Endodermal cell (in vitro differentiated cells): Measurements from ENCODE around the gene HLA-DQB1. TPM values are rescaled to one million over a fixed set of nuclear protein-coding genes. Genes with fewer than 3 reads are reported as not detected.
A peak's percentile ranks its signal among the peaks of the same experiment; 100 is the strongest.

ENCODE experiments used
- DNase-seq: peaks from one replicate; pipeline ENCODE4 v3.0.0-alpha.2; 2017
- H3K27ac ChIP-seq: 2 replicates; pipeline ENCODE4 v1.5.1; 2013; ENCODE audit warnings: mild to moderate bottlenecking, low read depth, low read length, moderate library complexity
- H3K27me3 ChIP-seq: 2 replicates; pipeline ENCODE4 v1.6.1; 2013; ENCODE audit warnings: mild to moderate bottlenecking, low read length, moderate library complexity; ENCODE audit not compliant: insufficient read depth, control insufficient read depth, poor library complexity, severe bottlenecking
- H3K36me3 ChIP-seq: 2 replicates; pipeline ENCODE4 v1.7.0; 2013; ENCODE audit warnings: mild to moderate bottlenecking, low read length, moderate library complexity; ENCODE audit not compliant: control insufficient read depth, insufficient read depth
- H3K4me1 ChIP-seq: one replicate; pipeline ENCODE4 v1.7.0; 2013; ENCODE audit warnings: low read length; ENCODE audit not compliant: control insufficient read depth, insufficient read depth
- H3K4me3 ChIP-seq: 2 replicates; pipeline ENCODE4 v1.5.1; 2013; ENCODE audit warnings: mild to moderate bottlenecking, low read length, moderate library complexity
- H3K9ac ChIP-seq: 2 replicates; pipeline ENCODE4 v1.6.1; 2013; ENCODE audit warnings: mild to moderate bottlenecking, low read length, moderate library complexity; ENCODE audit not compliant: poor library complexity, severe bottlenecking; ENCODE audit errors: extremely low read depth
- H3K9me3 ChIP-seq: 2 replicates; pipeline ENCODE4 v1.6.1; 2013; ENCODE audit warnings: mild to moderate bottlenecking, low read length, moderate library complexity; ENCODE audit not compliant: control insufficient read depth
- H3K27ac Mint-ChIP-seq: 2 replicates; pipeline ENCODE4 v1.8.0; 2020; ENCODE audit warnings: mixed read lengths
- H3K27me3 Mint-ChIP-seq: 2 replicates; pipeline ENCODE4 v1.8.0; 2021; ENCODE audit warnings: mild to moderate bottlenecking, mixed read lengths; ENCODE audit not compliant: insufficient read depth
- H3K36me3 Mint-ChIP-seq: 2 replicates; pipeline ENCODE4 v1.8.0; 2020; ENCODE audit warnings: low read depth, mixed read lengths
- H3K4me1 Mint-ChIP-seq: 2 replicates; pipeline ENCODE4 v1.8.0; 2020; ENCODE audit warnings: mixed read lengths
- H3K4me3 Mint-ChIP-seq: 2 replicates; pipeline ENCODE4 v1.8.0; 2020; ENCODE audit warnings: mild to moderate bottlenecking, moderate library complexity, mixed read lengths
- H3K9me3 Mint-ChIP-seq: 2 replicates; pipeline ENCODE4 v1.8.0; 2020; ENCODE audit warnings: mild to moderate bottlenecking, mixed read lengths
- WGBS, 2 experiments: methylation state at CpG; one replicate each; pipeline versions ENCODE4 v1.1.5 to v1.1.7; 2013; ENCODE audit warnings: missing lambda C conversion rate in 2 of 2, mixed read lengths in 1 of 2; ENCODE audit not compliant: insufficient coverage in 1 of 2, insufficient read length in 1 of 2; 5-methylcytosine and 5-hydroxymethylcytosine counted together
- total RNA-seq, 2 donors: library from RNA; stranded (reverse); fragmentation: NEBNext Ultra II Directional in 1 of 2; extraction: Animal tissue kit (Norgen Biotek cat#: 25700) in 1 of 2; gene quantifications; 2 replicates in 1 of 2; 3 replicates in 1 of 2; pipeline ENCODE4 v1.2.1, GENCODE V29; 2021
- TF ChIP-seq, protein P1 (sequence below): fragments of 200-600 bp; sonication (generic); conservative IDR thresholded peaks from 2 replicates; pipeline ENCODE4 v1.5.0; 2021; ENCODE audit warnings: antibody characterized with exemption, mild to moderate bottlenecking

Gene HLA-DQB1
- total RNA-seq, 2 donors from 2014 or later, result 2.2 to 11.1 TPM

DNA sequence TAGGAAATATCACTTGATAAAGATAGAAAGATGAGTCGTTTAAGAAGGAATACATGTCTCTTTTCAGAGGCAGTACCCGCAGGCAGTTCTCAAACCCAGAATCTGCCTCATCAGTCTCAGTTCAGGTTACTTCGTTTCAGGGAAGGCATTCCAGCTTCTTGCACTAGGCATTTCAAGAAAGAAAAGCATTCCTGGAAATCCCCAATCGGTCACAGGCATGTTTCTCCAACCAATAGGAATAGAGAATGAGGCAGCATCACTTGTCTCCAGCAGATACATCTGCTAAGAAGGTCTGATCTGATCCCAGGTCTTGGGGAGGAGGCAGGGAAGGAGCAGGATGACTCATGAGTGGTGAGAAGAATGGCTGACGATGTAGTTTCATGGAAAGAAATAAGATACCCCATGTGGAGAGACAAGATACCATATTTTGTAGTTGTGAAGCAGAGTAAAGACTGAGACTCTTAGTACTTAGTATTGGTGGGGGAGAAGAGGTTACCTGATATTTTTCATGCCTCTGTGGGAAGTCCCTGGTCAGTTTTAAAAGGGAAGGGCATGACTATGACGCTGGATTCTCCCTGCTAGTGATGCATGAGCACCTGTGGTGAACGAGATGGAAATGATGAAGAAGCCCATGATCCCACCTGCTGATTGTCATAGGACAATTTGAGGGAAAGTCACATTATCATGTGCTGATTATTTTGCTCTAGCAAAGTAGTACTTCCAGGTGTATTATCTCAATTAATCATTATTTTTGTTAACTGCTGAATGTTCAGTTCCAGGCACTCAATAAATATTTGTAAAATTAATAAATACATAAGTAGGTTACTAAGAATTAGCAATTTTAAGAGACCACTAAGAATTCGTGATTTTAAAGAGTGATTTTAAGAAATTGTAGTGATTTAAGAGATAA is 56.5 kb downstream of the HLA-DQB1 start:
- Histone ChIP-seq H3K9ac (no peak overlapping the region), H3K9me3 (peaks cover 7% of the 10 kb centered on the region), H3K4me1 (no peaks in the 10 kb centered on the region), H3K36me3 (no peaks in the 10 kb centered on the region), H3K27ac (no peak overlapping the region), H3K4me3 (peak overlapping the region; percentile 47), H3K27me3 (no peaks in the 10 kb centered on the region)
- Mint-ChIP-seq H3K4me1 (no peaks in the 10 kb centered on the region), H3K27me3 (peaks cover 6% of the 10 kb centered on the region), H3K27ac (no peak overlapping the region), H3K4me3 (no peak overlapping the region), H3K9me3 (peaks cover 8% of the 10 kb centered on the region), H3K36me3 (no peaks in the 10 kb centered on the region)
- TF ChIP-seq, protein P1, sequence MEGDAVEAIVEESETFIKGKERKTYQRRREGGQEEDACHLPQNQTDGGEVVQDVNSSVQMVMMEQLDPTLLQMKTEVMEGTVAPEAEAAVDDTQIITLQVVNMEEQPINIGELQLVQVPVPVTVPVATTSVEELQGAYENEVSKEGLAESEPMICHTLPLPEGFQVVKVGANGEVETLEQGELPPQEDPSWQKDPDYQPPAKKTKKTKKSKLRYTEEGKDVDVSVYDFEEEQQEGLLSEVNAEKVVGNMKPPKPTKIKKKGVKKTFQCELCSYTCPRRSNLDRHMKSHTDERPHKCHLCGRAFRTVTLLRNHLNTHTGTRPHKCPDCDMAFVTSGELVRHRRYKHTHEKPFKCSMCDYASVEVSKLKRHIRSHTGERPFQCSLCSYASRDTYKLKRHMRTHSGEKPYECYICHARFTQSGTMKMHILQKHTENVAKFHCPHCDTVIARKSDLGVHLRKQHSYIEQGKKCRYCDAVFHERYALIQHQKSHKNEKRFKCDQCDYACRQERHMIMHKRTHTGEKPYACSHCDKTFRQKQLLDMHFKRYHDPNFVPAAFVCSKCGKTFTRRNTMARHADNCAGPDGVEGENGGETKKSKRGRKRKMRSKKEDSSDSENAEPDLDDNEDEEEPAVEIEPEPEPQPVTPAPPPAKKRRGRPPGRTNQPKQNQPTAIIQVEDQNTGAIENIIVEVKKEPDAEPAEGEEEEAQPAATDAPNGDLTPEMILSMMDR, result no peak
- 30 to 31% methylated on average over 7 to 8 of the region's 8 CpGs for WGBS, 2 experiments
- DNase-seq, result peak; percentile 95

Other genes with a start within 250 kb of the HLA-DQB1 start
- gene HLA-DRA, start 226.8 kb downstream of the HLA-DQB1 start, total RNA-seq, result under 1 TPM in 1 of 2 donors, not detected in 1; 0.27 TPM
- under 1 TPM; 0.71 to 0.92 TPM for gene HLA-DRB5, start 136.4 kb downstream of the HLA-DQB1 start, total RNA-seq
- 10 to 100 TPM in 1 of 2 donors, 1 to 10 TPM in 1; 9.9 to 14.6 TPM for gene HLA-DRB1, start 76.8 kb downstream of the HLA-DQB1 start, total RNA-seq
- gene HLA-DQA1, start 29.3 kb downstream of the HLA-DQB1 start, total RNA-seq, result under 1 TPM in 1 of 2 donors, not detected in 1; 0.97 TPM
- not detected for gene HLA-DQA2, start 74.7 kb upstream of the HLA-DQB1 start, total RNA-seq
- gene HLA-DQB2, start 96.9 kb upstream of the HLA-DQB1 start, total RNA-seq, result not detected
- not detected for gene HLA-DOB, start 150.3 kb upstream of the HLA-DQB1 start, total RNA-seq
- gene TAP2, start 172.1 kb upstream of the HLA-DQB1 start, total RNA-seq, result 1 to 10 TPM; 3.4 to 6.6 TPM
- gene PSMB8, start 177.4 kb upstream of the HLA-DQB1 start, total RNA-seq, result 1 to 10 TPM in 1 of 2 donors, under 1 TPM in 1; 0.93 to 3.1 TPM
- 1 to 10 TPM; 2.0 to 2.6 TPM for gene TAP1, start 187.0 kb upstream of the HLA-DQB1 start, total RNA-seq
- not detected for gene PSMB9, start 187.5 kb upstream of the HLA-DQB1 start, total RNA-seq